ENCODE measurements around the gene CASZ1. TPM values are rescaled to one million over a fixed set of nuclear protein-coding genes. Genes with fewer than 3 reads are reported as not detected.

The CASZ1 gene
- total and polyA plus RNA-seq, 8 donors: 6.0 to 166 (median 39.8) TPM

GRCh38 chr1:10751160-10751559, 45.3 kb downstream of the CASZ1 start:
- DNase-seq: no peak
- WGBS, 5 donors: 48 to 62% (median 61%) methylated on average over 4 of the region's 4 CpGs
- peaks cover 0 to 8% (median 0%) of the 10 kb centered on the region in 3 donors for H3K27me3 ChIP-seq
- H3K9me3 ChIP-seq: no peaks in the 10 kb centered on the region
- H3K4me3 ChIP-seq: no peak overlapping the region
- peaks cover 0 to 10% (median 2%) of the 10 kb centered on the region in 4 donors for H3K36me3 ChIP-seq
- H3K4me1 ChIP-seq: peaks cover 24 to 68% (median 48%) of the 10 kb centered on the region in 4 donors
- peak overlapping the region in 3 of 5 donors; percentile 20 to 57 (median 46) for H3K27ac ChIP-seq
- TF ChIP-seq CTCF (IDR thresholded peaks at IDR 0.05) (no peak), POLR2A (IDR thresholded peaks at IDR 0.05) (no peak), EP300 (IDR thresholded peaks at IDR 0.05) (no peak), POLR2AphosphoS5 (IDR thresholded peaks at IDR 0.05) (no peak)
- intact Hi-C loops (cut with DNase I; ENCODE audit: low total_unique reads): no loop called here

GRCh38 chr1:10745886-10746455, 50.5 kb downstream of the CASZ1 start:
- Histone ChIP-seq H3K36me3 (peaks cover 0 to 10% (median 2%) of the 10 kb centered on the region in 4 donors), H3K9me3 (no peaks in the 10 kb centered on the region), H3K27me3 (no peaks in the 10 kb centered on the region), H3K4me1 (peaks cover 4 to 46% (median 18%) of the 10 kb centered on the region in 4 donors), H3K27ac (peak overlapping the region in 1 of 5 donors; percentile 5), H3K4me3 (no peak overlapping the region)
- TF ChIP-seq EP300 (IDR thresholded peaks at IDR 0.05) (no peak), POLR2AphosphoS5 (IDR thresholded peaks at IDR 0.05) (no peak), CTCF (IDR thresholded peaks at IDR 0.05) (no peak), POLR2A (IDR thresholded peaks at IDR 0.05) (no peak)
- 81 to 90% (median 83%) methylated on average over 12 to 18 of the region's 18 CpGs for WGBS, 5 donors
- DNase-seq: no peak
- intact Hi-C loops (cut with DNase I; ENCODE audit: low total_unique reads): no loop called here

GRCh38 chr1:10745383-10745782, 51.1 kb downstream of the CASZ1 start:
- Histone ChIP-seq H3K4me3 (no peak overlapping the region), H3K9me3 (no peaks in the 10 kb centered on the region), H3K27me3 (no peaks in the 10 kb centered on the region), H3K36me3 (peaks cover 0 to 10% (median 2%) of the 10 kb centered on the region in 4 donors), H3K27ac (peak overlapping the region in 2 of 5 donors; percentile 20 to 26), H3K4me1 (peaks cover 4 to 48% (median 19%) of the 10 kb centered on the region in 4 donors)
- no peak for TF ChIP-seq POLR2A (IDR thresholded peaks at IDR 0.05)
- no peak for TF ChIP-seq CTCF (IDR thresholded peaks at IDR 0.05)
- TF ChIP-seq POLR2AphosphoS5 (IDR thresholded peaks at IDR 0.05): no peak
- TF ChIP-seq EP300 (IDR thresholded peaks at IDR 0.05): no peak
- WGBS, 5 donors: 59 to 73% (median 63%) methylated on average over 4 to 6 of the region's 6 CpGs
- intact Hi-C loops (cut with DNase I; ENCODE audit: low total_unique reads): no loop called here
- DNase-seq: no peak

- DNase-seq: no peak
- peak overlapping the region in 2 of 5 donors; percentile 20 to 26 for H3K27ac ChIP-seq
- TF ChIP-seq EP300 (IDR thresholded peaks at IDR 0.05): no peak
- no peak for TF ChIP-seq POLR2AphosphoS5 (IDR thresholded peaks at IDR 0.05)
- no peak for TF ChIP-seq POLR2A (IDR thresholded peaks at IDR 0.05)
- TF ChIP-seq CTCF (IDR thresholded peaks at IDR 0.05): no peak
- H3K27me3 ChIP-seq: no peaks in the 10 kb centered on the region
- no peak overlapping the region for H3K4me3 ChIP-seq
- no peaks in the 10 kb centered on the region for H3K9me3 ChIP-seq
- intact Hi-C loops (cut with DNase I; ENCODE audit: low total_unique reads): no loop called here
- 62 to 94% (median 67%) methylated on average over 7 to 18 of the region's 18 CpGs for WGBS, 5 donors
- peaks cover 0 to 6% (median 2%) of the 10 kb centered on the region in 4 donors for H3K36me3 ChIP-seq
- peaks cover 9 to 54% (median 22%) of the 10 kb centered on the region in 4 donors for H3K4me1 ChIP-seq
These were observed 51.7 kb downstream of the CASZ1 start for GRCh38 chr1:10744654-10745238.

Data from stomach (tissue), 9 donors.